ENCODE data around the gene RPAIN. TPM values are rescaled to one million over a fixed set of nuclear protein-coding genes. Genes with fewer than 3 reads are reported as not detected.
A peak's percentile ranks its signal among the peaks of the same experiment; 100 is the strongest.

RPAIN gene
- 43.5 TPM for total RNA-seq

GRCh38 chr17:5419959-5420653 is at the start of gene RPAIN:
RPAIN (plus strand) TSS chr17:5420182; CDS start chr17:5420211, 29 bp downstream.
- intact Hi-C loops (cut with DNase I), result no loop called here
- H3K27ac ChIP-seq, result peak within 1 kb of the TSS; percentile 87
- H3K4me1 ChIP-seq, result peaks cover 36% of the 10 kb centered on the region
- peak within 1 kb of the TSS; percentile 66 to 86 for H3K4me3 ChIP-seq
- H3K27me3 ChIP-seq, result no peaks in the 10 kb centered on the region
- TF ChIP-seq, protein P1, sequence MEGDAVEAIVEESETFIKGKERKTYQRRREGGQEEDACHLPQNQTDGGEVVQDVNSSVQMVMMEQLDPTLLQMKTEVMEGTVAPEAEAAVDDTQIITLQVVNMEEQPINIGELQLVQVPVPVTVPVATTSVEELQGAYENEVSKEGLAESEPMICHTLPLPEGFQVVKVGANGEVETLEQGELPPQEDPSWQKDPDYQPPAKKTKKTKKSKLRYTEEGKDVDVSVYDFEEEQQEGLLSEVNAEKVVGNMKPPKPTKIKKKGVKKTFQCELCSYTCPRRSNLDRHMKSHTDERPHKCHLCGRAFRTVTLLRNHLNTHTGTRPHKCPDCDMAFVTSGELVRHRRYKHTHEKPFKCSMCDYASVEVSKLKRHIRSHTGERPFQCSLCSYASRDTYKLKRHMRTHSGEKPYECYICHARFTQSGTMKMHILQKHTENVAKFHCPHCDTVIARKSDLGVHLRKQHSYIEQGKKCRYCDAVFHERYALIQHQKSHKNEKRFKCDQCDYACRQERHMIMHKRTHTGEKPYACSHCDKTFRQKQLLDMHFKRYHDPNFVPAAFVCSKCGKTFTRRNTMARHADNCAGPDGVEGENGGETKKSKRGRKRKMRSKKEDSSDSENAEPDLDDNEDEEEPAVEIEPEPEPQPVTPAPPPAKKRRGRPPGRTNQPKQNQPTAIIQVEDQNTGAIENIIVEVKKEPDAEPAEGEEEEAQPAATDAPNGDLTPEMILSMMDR (IDR thresholded peaks at IDR 0.05), result no peak
- TF ChIP-seq POLR2AphosphoS5 (IDR thresholded peaks at IDR 0.05; ENCODE audit: insufficient read depth in 1 of 2, low read depth in 1 of 2) (peak; percentile 68 to 79), POLR2A (IDR thresholded peaks at IDR 0.05) (peak in 1 of 2 donors; percentile 44)
- no peaks in the 10 kb centered on the region for H3K9me3 ChIP-seq
- DNase-seq (ENCODE audit: extremely low spot score in 2 of 2), result peak in 1 of 2 donors; percentile 98
- peaks cover 0 to 26% of the 10 kb centered on the region in 2 donors for H3K36me3 ChIP-seq

- peaks cover 0 to 57% of the 10 kb centered on the region in 2 donors for H3K36me3 ChIP-seq
- no peak overlapping the region for H3K4me3 ChIP-seq
- intact Hi-C loops (cut with DNase I), result no loop called here
- DNase-seq (ENCODE audit: extremely low spot score in 2 of 2), result no peak
- H3K27me3 ChIP-seq, result no peaks in the 10 kb centered on the region
- H3K4me1 ChIP-seq, result no peaks in the 10 kb centered on the region
- H3K27ac ChIP-seq, result no peak overlapping the region
- TF ChIP-seq POLR2AphosphoS5 (IDR thresholded peaks at IDR 0.05; ENCODE audit: insufficient read depth in 1 of 2, low read depth in 1 of 2) (no peak), POLR2A (IDR thresholded peaks at IDR 0.05) (no peak)
- TF ChIP-seq, protein P1 (IDR thresholded peaks at IDR 0.05), result no peak
- H3K9me3 ChIP-seq, result no peaks in the 10 kb centered on the region
Measured at GRCh38 chr17:5370411-5370810, 49.6 kb upstream of the RPAIN start.

DNA sequence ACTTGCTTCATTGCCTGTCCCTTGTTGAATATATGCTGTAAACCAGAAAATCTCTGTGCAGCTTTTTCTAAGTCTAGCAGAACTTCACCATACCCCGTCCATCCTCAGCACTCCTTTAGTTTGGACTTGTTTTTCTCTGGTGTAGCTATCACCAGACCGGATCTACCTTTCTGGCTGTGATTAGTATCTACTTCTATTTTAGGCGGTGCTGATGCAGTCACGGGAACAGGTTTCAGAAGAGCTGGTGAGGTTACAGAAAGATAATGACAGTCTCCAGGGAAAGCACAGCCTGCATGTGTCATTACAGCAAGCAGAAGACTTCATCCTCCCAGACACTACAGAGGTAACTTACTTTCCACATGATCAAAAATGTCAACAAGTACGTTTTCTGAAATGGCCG is 46.9 kb upstream of the RPAIN start:
- intact Hi-C loops (cut with DNase I), result no loop called here
- Histone ChIP-seq H3K27me3 (no peaks in the 10 kb centered on the region), H3K36me3 (peaks cover 0 to 79% of the 10 kb centered on the region in 2 donors), H3K4me3 (no peak overlapping the region), H3K27ac (no peak overlapping the region), H3K9me3 (no peaks in the 10 kb centered on the region), H3K4me1 (no peaks in the 10 kb centered on the region)
- TF ChIP-seq, protein P1 (IDR thresholded peaks at IDR 0.05), result no peak
- DNase-seq (ENCODE audit: extremely low spot score in 2 of 2), result no peak

DNA sequence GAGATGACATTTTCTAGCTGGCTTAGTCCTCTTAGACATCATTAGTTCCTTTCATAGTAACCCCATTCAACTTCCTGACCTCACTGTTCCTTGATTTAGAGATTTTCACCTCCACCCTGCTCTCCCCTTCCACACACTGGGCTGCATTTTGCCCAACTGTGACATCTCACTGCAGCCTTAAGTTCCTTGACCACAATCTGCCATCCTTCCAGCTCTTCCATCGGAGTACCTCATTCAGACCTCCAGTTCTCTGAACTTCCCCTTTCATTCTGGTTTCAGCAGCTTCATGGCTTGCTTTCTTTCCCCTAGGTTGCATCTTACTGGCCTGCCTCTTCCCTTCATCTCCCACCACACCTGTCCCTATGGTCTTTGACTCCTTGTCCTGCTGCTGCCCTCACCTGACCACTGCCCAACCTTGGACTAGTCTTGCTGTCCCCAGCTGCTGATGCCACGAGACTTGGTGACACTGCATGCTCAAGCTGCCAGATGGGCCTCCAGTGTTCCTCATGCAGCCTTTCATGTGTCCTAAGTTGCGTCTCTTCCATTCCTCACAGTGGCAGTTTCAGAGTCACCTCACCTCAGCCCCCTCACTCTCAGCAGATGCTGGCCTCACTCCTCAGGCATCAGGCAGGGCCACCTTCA is 41.3 kb upstream of the RPAIN start:
- intact Hi-C loops (cut with DNase I), result no loop called here
- Histone ChIP-seq H3K27me3 (no peaks in the 10 kb centered on the region), H3K4me3 (no peak overlapping the region), H3K27ac (no peak overlapping the region), H3K9me3 (no peaks in the 10 kb centered on the region), H3K4me1 (no peaks in the 10 kb centered on the region), H3K36me3 (peaks cover 0 to 88% of the 10 kb centered on the region in 2 donors)
- TF ChIP-seq POLR2A (IDR thresholded peaks at IDR 0.05), result no peak
- TF ChIP-seq POLR2AphosphoS5 (IDR thresholded peaks at IDR 0.05; ENCODE audit: insufficient read depth in 1 of 2, low read depth in 1 of 2), result no peak
- TF ChIP-seq, protein P1 (IDR thresholded peaks at IDR 0.05), result no peak
- DNase-seq (ENCODE audit: extremely low spot score in 2 of 2), result no peak
